ENCODE results near the gene PTPRO. TPM values are rescaled to one million over a fixed set of nuclear protein-coding genes. Genes with fewer than 3 reads are reported as not detected.

Gene PTPRO
- total RNA-seq, 1 donor from 2014 or later: 0.74 TPM

GRCh38 chr12:15427913-15428312, 105.6 kb downstream of the PTPRO start:
- no peak for DNase-seq (ENCODE audit: low spot score)
- H3K27me3 Mint-ChIP-seq (ENCODE audit: unreplicated experiment): no peaks in the 10 kb centered on the region
- H3K27ac Mint-ChIP-seq (ENCODE audit: unreplicated experiment): no peak overlapping the region
- H3K4me1 Mint-ChIP-seq (ENCODE audit: unreplicated experiment): peaks cover 2% of the 10 kb centered on the region
- no peaks in the 10 kb centered on the region for H3K36me3 Mint-ChIP-seq (ENCODE audit: low read depth, unreplicated experiment)
- TF ChIP-seq CTCF (IDR thresholded peaks at IDR 0.05; ENCODE audit: unreplicated experiment): no peak
- H3K9me3 Mint-ChIP-seq (ENCODE audit: unreplicated experiment): no peaks in the 10 kb centered on the region
- no peak overlapping the region for H3K4me3 Mint-ChIP-seq (ENCODE audit: unreplicated experiment)

DNA sequence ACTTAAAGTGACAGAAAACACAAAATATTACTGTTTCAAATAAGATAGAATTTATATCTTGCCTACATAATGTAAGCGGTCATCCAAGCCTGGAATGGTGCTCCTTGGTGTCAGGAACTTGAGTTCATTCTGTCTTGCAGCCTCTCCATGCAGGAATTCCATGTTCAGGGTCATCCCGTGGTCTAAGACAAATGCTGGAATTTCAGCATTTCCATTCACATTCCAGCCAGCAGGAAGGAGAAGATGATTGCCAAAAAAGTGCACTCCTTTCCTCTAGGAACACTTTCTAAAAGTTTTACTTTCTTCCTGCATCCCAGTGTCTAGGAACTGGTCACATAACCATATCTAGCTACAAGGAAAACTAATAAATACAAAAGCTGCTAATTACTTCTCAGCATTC, 106.3 kb downstream of the PTPRO start:
- no peak for DNase-seq (ENCODE audit: low spot score)
- no peaks in the 10 kb centered on the region for H3K27me3 Mint-ChIP-seq (ENCODE audit: unreplicated experiment)
- no peak overlapping the region for H3K27ac Mint-ChIP-seq (ENCODE audit: unreplicated experiment)
- no peaks in the 10 kb centered on the region for H3K36me3 Mint-ChIP-seq (ENCODE audit: low read depth, unreplicated experiment)
- H3K4me1 Mint-ChIP-seq (ENCODE audit: unreplicated experiment): peaks cover 2% of the 10 kb centered on the region
- H3K4me3 Mint-ChIP-seq (ENCODE audit: unreplicated experiment): no peak overlapping the region
- no peaks in the 10 kb centered on the region for H3K9me3 Mint-ChIP-seq (ENCODE audit: unreplicated experiment)
- peak; percentile 16 for TF ChIP-seq CTCF (IDR thresholded peaks at IDR 0.05; ENCODE audit: unreplicated experiment)

GRCh38 chr12:15429262-15429661, 107.0 kb downstream of the PTPRO start:
- peaks cover 2% of the 10 kb centered on the region for H3K4me1 Mint-ChIP-seq (ENCODE audit: unreplicated experiment)
- H3K27me3 Mint-ChIP-seq (ENCODE audit: unreplicated experiment): no peaks in the 10 kb centered on the region
- no peak for TF ChIP-seq CTCF (IDR thresholded peaks at IDR 0.05; ENCODE audit: unreplicated experiment)
- no peak for DNase-seq (ENCODE audit: low spot score)
- no peak overlapping the region for H3K27ac Mint-ChIP-seq (ENCODE audit: unreplicated experiment)
- no peaks in the 10 kb centered on the region for H3K9me3 Mint-ChIP-seq (ENCODE audit: unreplicated experiment)
- no peaks in the 10 kb centered on the region for H3K36me3 Mint-ChIP-seq (ENCODE audit: low read depth, unreplicated experiment)
- H3K4me3 Mint-ChIP-seq (ENCODE audit: unreplicated experiment): no peak overlapping the region

- Mint-ChIP-seq H3K27ac (ENCODE audit: unreplicated experiment) (no peak overlapping the region), H3K4me3 (ENCODE audit: unreplicated experiment) (no peak overlapping the region), H3K4me1 (ENCODE audit: unreplicated experiment) (no peaks in the 10 kb centered on the region), H3K9me3 (ENCODE audit: unreplicated experiment) (no peaks in the 10 kb centered on the region), H3K27me3 (ENCODE audit: unreplicated experiment) (no peaks in the 10 kb centered on the region), H3K36me3 (ENCODE audit: low read depth, unreplicated experiment) (no peaks in the 10 kb centered on the region)
- TF ChIP-seq CTCF (IDR thresholded peaks at IDR 0.05; ENCODE audit: unreplicated experiment): no peak
- no peak for DNase-seq (ENCODE audit: low spot score)
Observed at GRCh38 chr12:15435597-15435996, 113.3 kb downstream of the PTPRO start.

DNA sequence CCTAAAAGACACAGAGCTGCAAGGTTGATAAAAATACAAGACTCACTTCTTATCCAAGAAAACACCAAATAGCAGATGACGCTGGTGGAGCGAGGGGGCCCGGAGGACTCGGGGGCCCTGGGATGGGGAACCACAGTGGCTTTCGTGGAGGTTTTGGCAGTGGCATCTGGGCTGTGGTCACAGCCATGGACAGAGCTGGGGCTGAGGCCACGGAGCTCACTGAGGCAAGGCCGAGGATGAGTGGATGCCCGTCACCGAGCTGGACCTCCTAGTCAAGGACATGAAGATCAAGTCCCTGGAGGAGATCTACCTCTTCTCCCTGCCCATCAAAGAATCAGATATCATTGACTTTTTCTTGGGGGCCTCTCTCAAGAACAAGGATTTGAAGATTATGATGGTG, 117.2 kb downstream of the PTPRO start:
- no peak for DNase-seq (ENCODE audit: low spot score)
- no peaks in the 10 kb centered on the region for H3K27me3 Mint-ChIP-seq (ENCODE audit: unreplicated experiment)
- H3K4me1 Mint-ChIP-seq (ENCODE audit: unreplicated experiment): no peaks in the 10 kb centered on the region
- H3K4me3 Mint-ChIP-seq (ENCODE audit: unreplicated experiment): no peak overlapping the region
- TF ChIP-seq CTCF (IDR thresholded peaks at IDR 0.05; ENCODE audit: unreplicated experiment): no peak
- no peak overlapping the region for H3K27ac Mint-ChIP-seq (ENCODE audit: unreplicated experiment)
- H3K36me3 Mint-ChIP-seq (ENCODE audit: low read depth, unreplicated experiment): no peaks in the 10 kb centered on the region
- no peaks in the 10 kb centered on the region for H3K9me3 Mint-ChIP-seq (ENCODE audit: unreplicated experiment)

Data from endothelial cell (in vitro differentiated cells).